HepG2 (cell line): ENCODE results near the gene SLC2A5. TPM values are rescaled to one million over a fixed set of nuclear protein-coding genes. Genes with fewer than 3 reads are reported as not detected.

ENCODE experiments used
- CC2D1A ChIP-seq: sonication (generic); formaldehyde crosslinking; IDR thresholded peaks from 2 replicates; pipeline ENCODE4 v1.8.1; 2023; ENCODE audit warnings: mild to moderate bottlenecking, missing genetic modification reagents
- FOXO4 ChIP-seq: sonication (generic); formaldehyde crosslinking; conservative IDR thresholded peaks from 2 replicates; pipeline ENCODE4 v1.8.1; 2023; ENCODE audit warnings: missing genetic modification reagents
- HOXA3 ChIP-seq: sonication (generic); formaldehyde crosslinking; IDR thresholded peaks from 2 replicates; pipeline ENCODE4 v1.5.0; 2020; ENCODE audit warnings: missing genetic modification reagents
- IRF9 ChIP-seq: sonication (generic); formaldehyde crosslinking; IDR thresholded peaks from 2 replicates; pipeline ENCODE4 v1.8.0; 2022; ENCODE audit warnings: missing genetic modification reagents, mild to moderate bottlenecking, borderline replicate concordance
- NR2F6 ChIP-seq, 2 experiments: IDR thresholded peaks; 2 replicates each; pipeline ENCODE4 v1.6.1; 2016; ENCODE audit warnings: antibody characterized with exemption in 1 of 2, mild to moderate bottlenecking in 1 of 2
- PRDM4 ChIP-seq: sonication (generic); formaldehyde crosslinking; IDR thresholded peaks from 2 replicates; pipeline ENCODE4 v1.9.0; 2021; ENCODE audit warnings: missing genetic modification reagents, borderline replicate concordance
- SPEN ChIP-seq: sonication (generic); formaldehyde crosslinking; IDR thresholded peaks from 2 replicates; pipeline ENCODE4 v1.5.1; 2020; ENCODE audit warnings: low read depth, mild to moderate bottlenecking, missing genetic modification reagents
- STAG1 ChIP-seq: sonication (generic); formaldehyde crosslinking; IDR thresholded peaks from 2 replicates; pipeline ENCODE4 v1.4.0; 2020; ENCODE audit warnings: missing genetic modification reagents
- SUZ12 ChIP-seq: fragments of 150-350 bp; IDR thresholded peaks from 2 replicates; pipeline ENCODE4 v1.6.1; 2014; ENCODE audit warnings: low read depth, low read length
- ZNF225 ChIP-seq: sonication (generic); formaldehyde crosslinking; IDR thresholded peaks from 2 replicates; pipeline ENCODE4 v1.4.0; 2020; ENCODE audit warnings: mild to moderate bottlenecking, missing genetic modification reagents
- ZNF512B ChIP-seq: sonication (generic); formaldehyde crosslinking; IDR thresholded peaks from 2 replicates; pipeline ENCODE4 v1.5.1; 2020; ENCODE audit warnings: missing genetic modification reagents, mild to moderate bottlenecking, borderline replicate concordance
- ZNF678 ChIP-seq: sonication (generic); formaldehyde crosslinking; IDR thresholded peaks from 2 replicates; pipeline ENCODE4 v1.4.0; 2020; ENCODE audit warnings: mild to moderate bottlenecking, missing genetic modification reagents
- ZNF687 ChIP-seq: sonication (generic); formaldehyde crosslinking; IDR thresholded peaks from 2 replicates; pipeline ENCODE4 v1.5.1; 2020; ENCODE audit warnings: mild to moderate bottlenecking, missing genetic modification reagents, moderate library complexity
- ZNF839 ChIP-seq: sonication (generic); formaldehyde crosslinking; IDR thresholded peaks from 2 replicates; pipeline ENCODE4 v1.4.0; 2020; ENCODE audit warnings: missing genetic modification reagents, mild to moderate bottlenecking, borderline replicate concordance
- ZUFSP ChIP-seq: sonication (generic); formaldehyde crosslinking; IDR thresholded peaks from 2 replicates; pipeline ENCODE4 v1.9.0; 2021; ENCODE audit warnings: missing genetic modification reagents, mild to moderate bottlenecking, borderline replicate concordance
- polyA plus RNA-seq, 8 experiments: library from polyadenylated mRNA; depleted of rRNA in 3 of 8; stranded (reverse) in 7 of 8; unstranded in 1 of 8; fragments of >200 nt; fragmentation: Illumina TruSeq in 4 of 8; extraction: Trizol in 4 of 8; gene quantifications; 2 replicates each; pipeline versions ENCODE4 v1.2.1 to v1.2.3, GENCODE V29; 2011 to 2016; ENCODE audit warnings: low read depth in 4 of 8, missing spikeins in 1 of 8, mixed read lengths in 1 of 8; ENCODE audit not compliant: insufficient read depth in 1 of 8
- total RNA-seq, 5 experiments: library from RNA; depleted of rRNA; stranded (reverse); fragments of >200 nt; fragmentation: Illumina TruSeq; extraction: Trizol; gene quantifications; 2 replicates each; pipeline ENCODE4 v1.2.3, GENCODE V29; 2016; ENCODE audit warnings: low read depth in 1 of 5

The SLC2A5 gene
- total and polyA plus RNA-seq, 2 of the 13 experiments (the other 11 are each of a cell fraction or from before 2014, with no cell fraction given): 0.04 to 0.54 TPM

GRCh38 chr1:8989821-8990220 is 79.6 kb downstream of the SLC2A5 start (continued):
- TF ChIP-seq NR2F6 (IDR thresholded peaks at IDR 0.05) (no peak), NR2F6 (CRISPR knock-in tag; IDR thresholded peaks at IDR 0.05) (peak; percentile 59; the same call in 1 of the 2 replicates), IRF9 (CRISPR knock-in tag) (no peak), ZNF687 (CRISPR knock-in tag) (peak; percentile 40), ZNF839 (no peak), ZNF225 (CRISPR knock-in tag) (no peak), ZNF678 (no peak), SPEN (CRISPR knock-in tag) (no peak), FOXO4 (CRISPR knock-in tag) (no peak), ZNF512B (CRISPR knock-in tag) (no peak), STAG1 (CRISPR knock-in tag) (no peak), ZUFSP (CRISPR knock-in tag) (no peak), SUZ12 (no peak), PRDM4 (CRISPR knock-in tag) (no peak), CC2D1A (CRISPR knock-in tag) (no peak), HOXA3 (CRISPR knock-in tag) (0 out of 2 replicates have a peak, but pooled peaks have one; percentile 18)
